H1 (cell line): ENCODE data around the gene LDLR. TPM values are rescaled to one million over a fixed set of nuclear protein-coding genes. Genes with fewer than 3 reads are reported as not detected.

Experiments used
- CTCF ChIA-PET: fragments of 300-600 bp; sonication (Branson Sonifier 250); formaldehyde crosslinking; loops from one replicate; lab custom pipeline; 2021; ENCODE audit not compliant: partially characterized antibody; lab: Charles Lee
- POLR2A ChIA-PET: fragments of 300-600 bp; sonication (Branson Sonifier 250); formaldehyde crosslinking; loops from one replicate; lab custom pipeline; 2021; ENCODE audit warnings: inconsistent platforms; ENCODE audit not compliant: partially characterized antibody; lab: Charles Lee
- DNase-seq, 2 experiments: peaks; one replicate each; pipeline versions ENCODE4 v3.0.0 to v3.0.0-alpha.2; 2010 to 2022; ENCODE audit warnings: low spot score in 2 of 2, low read depth in 1 of 2, mixed read lengths in 1 of 2
- FAIRE-seq: peaks from 2 replicates; lab custom pipeline; 2011; peaks lifted over from hg19 to GRCh38; lab: Jason Lieb, UNC
- H2AFZ ChIP-seq: 2 replicates; pipeline ENCODE4 v1.8.1; 2012; ENCODE audit warnings: low read length, inconsistent platforms
- H2AK5ac ChIP-seq: 2 replicates; pipeline ENCODE4 v1.6.1; 2013; ENCODE audit warnings: low read depth, low read length
- H2BK120ac ChIP-seq: replicated peaks from 2 replicates; pipeline ENCODE3; 2013; ENCODE audit warnings: low read depth, low read length, inconsistent platforms
- H2BK12ac ChIP-seq: 2 replicates; pipeline ENCODE4 v1.6.1; 2013; ENCODE audit warnings: low read depth, low read length
- H2BK15ac ChIP-seq: 2 replicates; pipeline ENCODE4 v1.6.1; 2013; ENCODE audit warnings: low read length
- H2BK20ac ChIP-seq: 2 replicates; pipeline ENCODE4 v1.6.1; 2013; ENCODE audit warnings: low read length
- H2BK5ac ChIP-seq: 2 replicates; pipeline ENCODE4 v1.6.1; 2013; ENCODE audit warnings: low read depth, low read length
- H3K14ac ChIP-seq: 2 replicates; pipeline ENCODE4 v1.6.1; 2013; ENCODE audit warnings: inconsistent platforms; ENCODE audit not compliant: insufficient read length
- H3K18ac ChIP-seq: 2 replicates; pipeline ENCODE4 v1.6.1; 2013; ENCODE audit warnings: low read length; ENCODE audit errors: extremely low read depth
- H3K23ac ChIP-seq: 2 replicates; pipeline ENCODE4 v1.6.1; 2013; ENCODE audit warnings: inconsistent platforms; ENCODE audit not compliant: insufficient read length
- H3K23me2 ChIP-seq: 2 replicates; pipeline ENCODE4 v1.6.1; 2013; ENCODE audit warnings: low read depth, low read length
- H3K27ac ChIP-seq: 2 replicates; pipeline ENCODE4 v1.6.1; 2011; ENCODE audit warnings: low read depth, low read length, inconsistent platforms
- H3K27me3 ChIP-seq, 4 experiments: replicated peaks in 1 of 4; 1 replicate in 1 of 4; 2 replicates in 3 of 4; pipeline versions ENCODE4 v1.6.1 to v1.8.1; 2011 to 2013; ENCODE audit warnings: low read length in 3 of 4, mild to moderate bottlenecking in 3 of 4, inconsistent platforms in 2 of 4, mixed read lengths in 2 of 4, moderate library complexity in 1 of 4; ENCODE audit not compliant: control insufficient read depth in 3 of 4, insufficient read depth in 3 of 4; ENCODE audit errors: extremely low read depth in 1 of 4
- H3K36me3 ChIP-seq, 4 experiments: 2 replicates each; pipeline versions ENCODE4 v1.6.1 to v1.8.1; 2011 to 2013; ENCODE audit warnings: mild to moderate bottlenecking in 4 of 4, low read length in 3 of 4, moderate library complexity in 2 of 4, control low read depth in 1 of 4, inconsistent platforms in 1 of 4; ENCODE audit not compliant: insufficient read depth in 4 of 4, control insufficient read depth in 2 of 4
- H3K4ac ChIP-seq: replicated peaks from 2 replicates; pipeline ENCODE3; 2013; ENCODE audit warnings: low read length, low read depth, mixed read lengths, inconsistent platforms; ENCODE audit not compliant: insufficient read length
- H3K4me1 ChIP-seq, 4 experiments: replicated peaks in 1 of 4; 1 replicate in 1 of 4; 2 replicates in 3 of 4; pipeline versions ENCODE4 v1.6.1 to v1.8.1; 2011 to 2013; ENCODE audit warnings: low read length in 3 of 4, inconsistent platforms in 2 of 4, mixed read lengths in 1 of 4; ENCODE audit not compliant: insufficient read depth in 4 of 4, control insufficient read depth in 3 of 4
- H3K4me2 ChIP-seq, 2 experiments: 2 replicates each; pipeline versions ENCODE4 v1.6.1 to v1.8.1; 2011 to 2013; ENCODE audit warnings: low read depth in 2 of 2, low read length in 2 of 2, control low read depth in 1 of 2, inconsistent platforms in 1 of 2, mild to moderate bottlenecking in 1 of 2; ENCODE audit not compliant: insufficient read depth in 1 of 2
- H3K4me3 ChIP-seq, 4 experiments: fragments of 200-600, 300-600 bp in 1 of 4; sonication (generic), shearing (Covaris generic), sonication (Bioruptor Twin) in 1 of 4; 2 replicates each; pipeline versions ENCODE4 v1.5.1 to v1.8.1; 2011 to 2016; ENCODE audit warnings: low read length in 4 of 4, low read depth in 3 of 4, control low read depth in 2 of 4, inconsistent platforms in 2 of 4, mild to moderate bottlenecking in 2 of 4, mixed read lengths in 1 of 4, moderate library complexity in 1 of 4; ENCODE audit not compliant: insufficient read depth in 2 of 4; ENCODE audit errors: extremely low read depth in 1 of 4
- H3K56ac ChIP-seq: replicated peaks from 2 replicates; pipeline ENCODE3; 2013; ENCODE audit warnings: low read depth, mild to moderate bottlenecking, mixed read lengths, low read length, inconsistent platforms; ENCODE audit not compliant: insufficient read length
- H3K79me1 ChIP-seq: 2 replicates; pipeline ENCODE4 v1.6.1; 2013; ENCODE audit warnings: low read depth, low read length, control low read depth
- H3K79me2 ChIP-seq, 2 experiments: 2 replicates each; pipeline versions ENCODE4 v1.6.1 to v1.8.1; 2012 to 2013; ENCODE audit warnings: low read length in 2 of 2, mild to moderate bottlenecking in 2 of 2, inconsistent platforms in 1 of 2; ENCODE audit not compliant: insufficient read depth in 2 of 2, control insufficient read depth in 1 of 2
- H3K9ac ChIP-seq, 4 experiments: replicated peaks in 1 of 4; 1 replicate in 1 of 4; 2 replicates in 3 of 4; pipeline versions ENCODE4 v1.6.1 to v1.8.1; 2011 to 2013; ENCODE audit warnings: low read depth in 3 of 4, low read length in 3 of 4, control low read depth in 2 of 4, mild to moderate bottlenecking in 2 of 4, moderate library complexity in 2 of 4, inconsistent platforms in 1 of 4; ENCODE audit errors: extremely low read depth in 1 of 4
- H3K9me3 ChIP-seq, 2 experiments: 2 replicates each; pipeline versions ENCODE4 v1.6.1 to v1.8.1; 2012 to 2013; ENCODE audit warnings: mild to moderate bottlenecking in 2 of 2, moderate library complexity in 2 of 2, control low read depth in 1 of 2, inconsistent platforms in 1 of 2, low read depth in 1 of 2, low read length in 1 of 2, mixed read lengths in 1 of 2; ENCODE audit not compliant: insufficient read depth in 2 of 2
- H4K20me1 ChIP-seq, 2 experiments: replicated peaks in 1 of 2; 2 replicates each; pipeline versions ENCODE3 to v1.8.1; 2011 to 2013; ENCODE audit warnings: inconsistent platforms in 2 of 2, low read length in 2 of 2, mild to moderate bottlenecking in 1 of 2; ENCODE audit not compliant: insufficient read depth in 2 of 2, control insufficient read depth in 1 of 2
- H4K5ac ChIP-seq: 2 replicates; pipeline ENCODE4 v1.6.1; 2013; ENCODE audit warnings: low read length, low read depth, mixed read lengths, inconsistent platforms; ENCODE audit not compliant: insufficient read length
- H4K8ac ChIP-seq: 2 replicates; pipeline ENCODE4 v1.8.0; 2013; ENCODE audit warnings: mild to moderate bottlenecking, moderate library complexity, low read length, inconsistent platforms; ENCODE audit not compliant: insufficient read depth; ENCODE audit errors: extremely low read depth
- H4K91ac ChIP-seq: replicated peaks from 2 replicates; pipeline ENCODE3; 2013; ENCODE audit warnings: low read length, mixed read lengths, inconsistent platforms; ENCODE audit not compliant: insufficient read length
- ASH2L ChIP-seq: fragments of 200-600, 300-600 bp; sonication (generic); IDR thresholded peaks from one replicate; pipeline ENCODE4 v1.7.1; 2017; ENCODE audit warnings: low read length
- KDM1A ChIP-seq: fragments of 200-600, 300-600 bp; sonication (generic); IDR thresholded peaks from 2 replicates; pipeline ENCODE4 v1.7.1; 2016; ENCODE audit warnings: mild to moderate bottlenecking, low read length, borderline replicate concordance
- PHF8 ChIP-seq: fragments of 200-600 bp; sonication (generic); conservative IDR thresholded peaks from 2 replicates; pipeline ENCODE4 v1.7.1; 2012; ENCODE audit warnings: low read depth, mild to moderate bottlenecking, inconsistent platforms, low read length, moderate library complexity
- SP2 ChIP-seq: IDR thresholded peaks from 2 replicates; pipeline ENCODE4 v1.6.1; 2012; ENCODE audit warnings: mild to moderate bottlenecking, low read length, inconsistent platforms
- SRF ChIP-seq: IDR thresholded peaks from 2 replicates; pipeline ENCODE4 v1.6.1; 2011; ENCODE audit warnings: mild to moderate bottlenecking, low read depth, low read length, moderate library complexity
- TAF1 ChIP-seq: IDR thresholded peaks from 2 replicates; pipeline ENCODE4 v1.6.1; 2011; ENCODE audit warnings: mild to moderate bottlenecking, low read depth, low read length
- TBP ChIP-seq: IDR thresholded peaks from 2 replicates; pipeline ENCODE4 v1.6.1; 2011; ENCODE audit warnings: low read depth, low read length, improper control_type of control experiment
- WGBS, 2 experiments: shearing (Covaris generic) in 1 of 2; methylation state at CpG; one replicate each; pipeline versions ENCODE4 v1.1.6 to v1.1.7; 2013 to 2015; ENCODE audit warnings: low lambda C conversion rate in 2 of 2, mixed read lengths in 2 of 2, inconsistent platforms in 1 of 2, low coverage in 1 of 2, missing lambda C conversion rate in 1 of 2; ENCODE audit not compliant: insufficient replicate concordance in 2 of 2, insufficient coverage in 1 of 2, insufficient read length in 1 of 2; ENCODE audit errors: extremely low coverage in 1 of 2, missing lambda C conversion rate in 1 of 2; 5-methylcytosine and 5-hydroxymethylcytosine counted together
- polyA plus RNA-seq, 7 experiments: library from polyadenylated mRNA; depleted of rRNA in 3 of 7; stranded (reverse) in 5 of 7; unstranded in 2 of 7; fragments of >200 nt in 5 of 7; fragments of 200-250 nt in 2 of 7; gene quantifications; 1 replicate in 5 of 7; 2 replicates in 1 of 7; 4 replicates in 1 of 7; pipeline versions ENCODE4 v1.2.1 to v1.2.3, GENCODE V29; 2011 to 2013; ENCODE audit warnings: missing spikeins in 2 of 7, mixed read lengths in 2 of 7
- total RNA-seq: library from RNA; stranded (reverse); fragmentation: NEBNext Ultra II Directional; extraction: Animal tissue kit (Norgen Biotek cat#: 25700); gene quantifications from 2 replicates; pipeline ENCODE4 v1.2.1, GENCODE V29; 2021
- TF ChIP-seq, protein P1 (sequence below): IDR thresholded peaks from 2 replicates; pipeline ENCODE4 v1.6.1; 2011; ENCODE audit warnings: low read depth, mild to moderate bottlenecking, low read length; ENCODE audit not compliant: insufficient read depth
- TF ChIP-seq, protein P2 (sequence below): IDR thresholded peaks from 2 replicates; pipeline ENCODE4 v1.6.1; 2012; ENCODE audit warnings: inconsistent platforms
- TF ChIP-seq, protein P3 (sequence below), 3 experiments: IDR thresholded peaks; 1 replicate in 2 of 3; 2 replicates in 1 of 3; pipeline versions ENCODE4 v1.5.1 to v1.6.1; 2011; ENCODE audit warnings: low read length in 3 of 3, mild to moderate bottlenecking in 3 of 3, inconsistent platforms in 2 of 3, low read depth in 1 of 3, moderate library complexity in 1 of 3; ENCODE audit not compliant: insufficient read depth in 1 of 3; ENCODE audit errors: control extremely low read depth in 1 of 3

LDLR gene
- total and polyA plus RNA-seq, 2 of the 8 experiments (the other 6 are each of a cell fraction or from before 2014, with no cell fraction given): 70.1 to 118 TPM

DNA sequence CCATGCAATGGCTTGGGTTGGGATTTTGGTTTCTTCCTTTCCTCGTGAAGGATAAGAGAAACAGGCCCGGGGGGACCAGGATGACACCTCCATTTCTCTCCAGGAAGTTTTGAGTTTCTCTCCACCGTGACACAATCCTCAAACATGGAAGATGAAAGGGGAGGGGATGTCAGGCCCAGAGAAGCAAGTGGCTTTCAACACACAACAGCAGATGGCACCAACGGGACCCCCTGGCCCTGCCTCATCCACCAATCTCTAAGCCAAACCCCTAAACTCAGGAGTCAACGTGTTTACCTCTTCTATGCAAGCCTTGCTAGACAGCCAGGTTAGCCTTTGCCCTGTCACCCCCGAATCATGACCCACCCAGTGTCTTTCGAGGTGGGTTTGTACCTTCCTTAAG, 42.2 kb downstream of the LDLR start:
- Histone ChIP-seq H2BK15ac (no peak overlapping the region), H4K8ac (no peak overlapping the region), H2AK5ac (no peak overlapping the region), H2BK120ac (no peak overlapping the region), H3K56ac (no peak overlapping the region), H2BK5ac (no peak overlapping the region), H3K23ac (no peak overlapping the region), H3K4ac (no peak overlapping the region), H2AFZ (no peak overlapping the region), H3K79me1 (no peaks in the 10 kb centered on the region; the same call in 1 of the 2 replicates), H3K9me3 (no peaks in the 10 kb centered on the region), H3K4me1 (no peaks in the 10 kb centered on the region), H3K4me2 (no peak overlapping the region), H3K9ac (no peak overlapping the region), H4K5ac (no peak overlapping the region), H4K91ac (no peak overlapping the region), H3K14ac (no peak overlapping the region), H3K4me3 (no peak overlapping the region), H2BK12ac (no peak overlapping the region), H3K18ac (no peak overlapping the region), H2BK20ac (no peak overlapping the region), H3K27me3 (no peaks in the 10 kb centered on the region), H3K36me3 (peaks cover 32 to 65% (median 48%) of the 10 kb centered on the region in 4 experiments), H3K23me2 (no peaks in the 10 kb centered on the region), H3K27ac (no peak overlapping the region), H3K79me2 (no peaks in the 10 kb centered on the region), H4K20me1 (peaks cover 8 to 14% of the 10 kb centered on the region in 2 experiments)
- POLR2A ChIA-PET: interaction anchor here (1.0 kb wide), 1 partner anchor 42 kb away, joined by 3 read pairs; the partner anchor contains the start of gene LDLR
- WGBS, 2 experiments: 88% methylated on average over 7 of the region's 7 CpGs; no CpG with 5 or more reads in 1 of the 2 experiments
- CTCF ChIA-PET: interaction anchor here (1.0 to 1.2 kb wide), 3 partner anchors 14 to 68 kb away, joined by 3 read pairs; no protein-coding TSS in a partner anchor
- DNase-seq (no peak), FAIRE-seq (no peak)
- TF ChIP-seq SRF (no peak), SP2 (no peak), ASH2L (no peak), KDM1A (no peak), PHF8 (no peak), TBP (no peak), TAF1 (no peak)
- TF ChIP-seq, protein P1, sequence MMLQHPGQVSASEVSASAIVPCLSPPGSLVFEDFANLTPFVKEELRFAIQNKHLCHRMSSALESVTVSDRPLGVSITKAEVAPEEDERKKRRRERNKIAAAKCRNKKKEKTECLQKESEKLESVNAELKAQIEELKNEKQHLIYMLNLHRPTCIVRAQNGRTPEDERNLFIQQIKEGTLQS: no peak
- TF ChIP-seq, protein P2, sequence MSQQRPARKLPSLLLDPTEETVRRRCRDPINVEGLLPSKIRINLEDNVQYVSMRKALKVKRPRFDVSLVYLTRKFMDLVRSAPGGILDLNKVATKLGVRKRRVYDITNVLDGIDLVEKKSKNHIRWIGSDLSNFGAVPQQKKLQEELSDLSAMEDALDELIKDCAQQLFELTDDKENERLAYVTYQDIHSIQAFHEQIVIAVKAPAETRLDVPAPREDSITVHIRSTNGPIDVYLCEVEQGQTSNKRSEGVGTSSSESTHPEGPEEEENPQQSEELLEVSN: no peak
- TF ChIP-seq, protein P3, sequence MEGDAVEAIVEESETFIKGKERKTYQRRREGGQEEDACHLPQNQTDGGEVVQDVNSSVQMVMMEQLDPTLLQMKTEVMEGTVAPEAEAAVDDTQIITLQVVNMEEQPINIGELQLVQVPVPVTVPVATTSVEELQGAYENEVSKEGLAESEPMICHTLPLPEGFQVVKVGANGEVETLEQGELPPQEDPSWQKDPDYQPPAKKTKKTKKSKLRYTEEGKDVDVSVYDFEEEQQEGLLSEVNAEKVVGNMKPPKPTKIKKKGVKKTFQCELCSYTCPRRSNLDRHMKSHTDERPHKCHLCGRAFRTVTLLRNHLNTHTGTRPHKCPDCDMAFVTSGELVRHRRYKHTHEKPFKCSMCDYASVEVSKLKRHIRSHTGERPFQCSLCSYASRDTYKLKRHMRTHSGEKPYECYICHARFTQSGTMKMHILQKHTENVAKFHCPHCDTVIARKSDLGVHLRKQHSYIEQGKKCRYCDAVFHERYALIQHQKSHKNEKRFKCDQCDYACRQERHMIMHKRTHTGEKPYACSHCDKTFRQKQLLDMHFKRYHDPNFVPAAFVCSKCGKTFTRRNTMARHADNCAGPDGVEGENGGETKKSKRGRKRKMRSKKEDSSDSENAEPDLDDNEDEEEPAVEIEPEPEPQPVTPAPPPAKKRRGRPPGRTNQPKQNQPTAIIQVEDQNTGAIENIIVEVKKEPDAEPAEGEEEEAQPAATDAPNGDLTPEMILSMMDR (IDR thresholded peaks at IDR 0.05; ENCODE audit: control extremely low read depth in 1 of 3, insufficient read depth in 1 of 3, low read depth in 1 of 3, low read length in 3 of 3): no peak
